Fibroblast of villous mesenchyme (primary cell): ENCODE measurements around the gene ZNF366. TPM values are rescaled to one million over a fixed set of nuclear protein-coding genes. Genes with fewer than 3 reads are reported as not detected.

Source experiments
- DNase-seq: peaks from one replicate; pipeline ENCODE4 v3.0.0-alpha.2; 2010; ENCODE audit warnings: low read depth
- H3K4me3 ChIP-seq: 2 replicates; pipeline ENCODE4 v1.5.1; 2011; ENCODE audit warnings: low read depth, mild to moderate bottlenecking, low read length
- total RNA-seq: library from RNA; depleted of rRNA; stranded (reverse); fragments of >200 nt; gene quantifications from 2 replicates; pipeline ENCODE4 v1.2.3, GENCODE V29; 2012
- TF ChIP-seq, protein P1 (sequence below): IDR thresholded peaks from 2 replicates; pipeline ENCODE4 v1.5.1; 2012; ENCODE audit warnings: low read depth, mild to moderate bottlenecking, low read length; ENCODE audit not compliant: insufficient read depth

The ZNF366 gene
- total RNA-seq, 1 donor: under 0.01 TPM

DNA sequence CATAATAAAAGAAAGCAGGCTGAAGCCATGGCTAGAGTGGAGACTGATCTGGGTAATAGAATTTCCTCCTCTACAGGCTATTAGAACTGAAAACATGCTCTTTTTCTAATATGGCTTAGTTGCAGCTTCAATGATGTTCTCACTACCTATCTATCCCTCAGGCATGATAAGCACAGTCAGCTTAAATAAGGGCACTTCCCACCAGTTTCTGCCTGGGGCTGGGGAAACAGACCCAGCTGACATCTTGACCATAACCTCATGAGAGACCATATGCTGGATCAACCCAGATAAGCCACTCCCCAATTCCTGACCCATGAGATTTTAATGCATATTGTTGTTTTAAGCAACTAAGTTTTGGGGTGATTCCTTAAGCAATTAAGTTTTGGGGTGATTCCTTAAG is 81.2 kb downstream of the ZNF366 start:
- no peak overlapping the region for H3K4me3 ChIP-seq
- no peak for DNase-seq
- TF ChIP-seq, protein P1, sequence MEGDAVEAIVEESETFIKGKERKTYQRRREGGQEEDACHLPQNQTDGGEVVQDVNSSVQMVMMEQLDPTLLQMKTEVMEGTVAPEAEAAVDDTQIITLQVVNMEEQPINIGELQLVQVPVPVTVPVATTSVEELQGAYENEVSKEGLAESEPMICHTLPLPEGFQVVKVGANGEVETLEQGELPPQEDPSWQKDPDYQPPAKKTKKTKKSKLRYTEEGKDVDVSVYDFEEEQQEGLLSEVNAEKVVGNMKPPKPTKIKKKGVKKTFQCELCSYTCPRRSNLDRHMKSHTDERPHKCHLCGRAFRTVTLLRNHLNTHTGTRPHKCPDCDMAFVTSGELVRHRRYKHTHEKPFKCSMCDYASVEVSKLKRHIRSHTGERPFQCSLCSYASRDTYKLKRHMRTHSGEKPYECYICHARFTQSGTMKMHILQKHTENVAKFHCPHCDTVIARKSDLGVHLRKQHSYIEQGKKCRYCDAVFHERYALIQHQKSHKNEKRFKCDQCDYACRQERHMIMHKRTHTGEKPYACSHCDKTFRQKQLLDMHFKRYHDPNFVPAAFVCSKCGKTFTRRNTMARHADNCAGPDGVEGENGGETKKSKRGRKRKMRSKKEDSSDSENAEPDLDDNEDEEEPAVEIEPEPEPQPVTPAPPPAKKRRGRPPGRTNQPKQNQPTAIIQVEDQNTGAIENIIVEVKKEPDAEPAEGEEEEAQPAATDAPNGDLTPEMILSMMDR: no peak

DNA sequence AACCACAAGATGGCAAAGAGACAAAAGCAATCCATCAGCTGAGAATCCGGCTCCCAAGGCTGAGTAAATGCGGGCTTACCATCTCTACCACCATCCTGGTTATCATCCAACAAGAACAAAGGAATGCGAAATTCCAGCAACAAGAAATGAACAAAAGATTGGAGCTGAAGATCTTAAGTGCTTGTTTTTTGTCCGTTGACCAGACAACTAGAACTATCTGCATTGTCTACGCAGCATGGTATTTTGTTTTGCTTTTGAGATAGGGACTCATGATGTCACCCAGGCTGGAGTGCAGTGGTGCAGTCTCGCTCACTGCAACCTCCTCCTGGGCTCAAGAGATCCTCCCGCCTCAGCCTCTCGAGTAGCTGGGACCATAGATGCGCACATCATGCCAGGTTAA is 88.9 kb downstream of the ZNF366 start:
- H3K4me3 ChIP-seq: no peak overlapping the region
- TF ChIP-seq, protein P1: no peak
- no peak for DNase-seq

DNA sequence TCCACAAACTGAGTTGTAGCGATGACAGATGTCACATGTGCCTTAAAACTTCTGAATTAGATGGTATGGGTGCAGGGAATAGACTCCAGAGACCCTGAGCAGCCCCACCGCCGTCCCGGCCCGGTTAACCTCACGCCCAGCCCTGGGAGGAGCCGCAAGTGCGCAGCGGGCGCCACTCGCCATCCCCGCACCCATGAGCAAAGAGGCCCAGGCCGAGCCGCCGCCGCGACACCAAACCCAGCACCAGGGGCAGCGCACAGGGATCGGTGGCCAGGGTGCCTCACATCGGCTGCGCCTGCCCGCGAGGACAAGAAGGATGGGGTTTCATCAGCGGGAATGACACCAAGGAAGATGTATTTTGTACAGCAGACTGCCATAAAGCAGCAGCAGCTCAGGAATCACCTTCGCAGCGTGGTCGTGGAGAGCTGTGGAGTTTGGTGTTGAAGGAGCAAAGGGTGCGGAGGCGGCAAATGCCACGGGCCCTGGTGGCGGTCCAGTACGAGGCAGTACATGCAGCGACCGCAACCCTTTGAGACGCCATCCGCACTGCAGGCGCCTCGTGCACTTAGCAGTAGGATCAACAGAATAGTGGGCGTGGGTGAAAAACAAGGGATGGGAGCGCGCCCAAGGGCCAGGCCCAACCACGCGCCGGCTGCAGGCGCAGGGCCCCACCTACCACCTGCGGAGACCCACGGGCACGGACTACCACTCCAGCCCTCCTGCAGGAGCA is 89.7 kb downstream of the ZNF366 start:
- no peak for DNase-seq
- no peak overlapping the region for H3K4me3 ChIP-seq
- TF ChIP-seq, protein P1: no peak

DNA sequence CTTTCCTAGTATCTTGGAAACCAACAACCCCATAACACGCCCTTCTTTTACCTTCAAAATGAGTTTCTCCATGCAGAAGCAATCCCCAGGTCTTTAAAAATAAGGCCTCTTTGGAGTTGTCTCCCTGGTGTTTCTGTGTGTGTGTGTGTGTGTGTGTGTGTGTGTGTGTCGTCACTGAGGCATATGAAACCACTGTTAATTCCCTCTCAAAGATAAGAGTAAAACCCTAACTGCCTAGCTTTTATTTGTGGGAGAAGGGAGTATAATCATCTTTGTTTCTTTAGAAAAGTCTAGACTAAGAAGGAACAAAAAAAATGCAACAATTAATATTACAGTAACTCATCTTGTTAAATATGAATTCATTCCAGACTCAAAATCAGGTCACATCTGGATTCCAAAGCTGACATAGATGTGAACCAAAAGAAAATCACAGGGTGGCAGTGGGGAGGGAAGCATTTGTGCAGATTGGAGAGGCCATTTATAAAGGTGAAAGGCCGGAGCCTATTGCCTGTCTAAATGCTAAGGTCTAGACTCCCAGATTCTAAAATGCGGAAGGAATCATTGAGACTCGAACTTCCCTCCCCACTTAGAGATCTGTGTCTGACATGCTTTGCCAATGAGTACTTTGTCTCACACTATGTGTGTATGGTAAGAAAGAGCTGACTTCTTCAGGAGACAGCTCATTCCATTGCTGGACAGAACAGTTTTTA is 91.4 kb downstream of the ZNF366 start:
- no peak overlapping the region for H3K4me3 ChIP-seq
- DNase-seq: no peak
- TF ChIP-seq, protein P1: no peak

- H3K4me3 ChIP-seq: no peak overlapping the region
- no peak for DNase-seq
- TF ChIP-seq, protein P1: peak; percentile 38
Measured at GRCh38 chr5:72412283-72413055, 94.7 kb downstream of the ZNF366 start.

- no peak overlapping the region for H3K4me3 ChIP-seq
- DNase-seq: peak; percentile 48
Measured at GRCh38 chr5:72410688-72411295, 96.4 kb downstream of the ZNF366 start.

More at GRCh38 chr5:72410688-72411295, 96.4 kb downstream of the ZNF366 start:
- TF ChIP-seq, protein P1: no peak
